ENCODE data around the gene CLSTN2. TPM values are rescaled to one million over a fixed set of nuclear protein-coding genes. Genes with fewer than 3 reads are reported as not detected.

Gene CLSTN2
- total and polyA plus RNA-seq, 2 donors from 2014 or later: 2.0 to 12.0 TPM

DNA sequence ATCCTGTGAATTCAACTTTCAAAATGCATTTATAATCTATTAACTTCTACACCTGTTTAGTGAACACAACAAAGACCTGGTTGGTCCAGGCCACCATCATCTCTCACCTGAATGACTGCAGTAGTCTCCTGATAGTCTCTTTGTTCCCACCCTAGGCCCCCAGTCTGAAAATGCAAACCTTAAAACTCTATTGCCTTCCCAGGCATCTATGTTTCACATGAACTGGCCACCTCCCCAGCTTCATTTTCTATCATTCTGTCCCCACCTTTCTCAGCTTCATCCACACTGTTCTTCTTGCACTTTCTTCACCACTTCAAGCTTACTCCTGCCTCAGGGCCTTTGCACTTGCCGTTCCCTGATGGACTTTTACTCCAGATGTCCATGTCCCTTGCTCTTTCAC lies 45.0 kb downstream of the CLSTN2 start:
- DNase-seq (no peak), FAIRE-seq (no peak)
- no peak overlapping the region for H3K4me3 ChIP-seq (ENCODE audit: low read length in 3 of 3)
- H3K27me3 ChIP-seq (ENCODE audit: control insufficient read depth, insufficient read depth, low read length): no peaks in the 10 kb centered on the region
- no peaks in the 10 kb centered on the region for H3K36me3 ChIP-seq (ENCODE audit: control insufficient read depth in 2 of 3, insufficient read depth in 3 of 3, low read length in 3 of 3)
- H3K9ac ChIP-seq (ENCODE audit: low read length in 3 of 3): no peak overlapping the region
- no peak for TF ChIP-seq CTCF (IDR thresholded peaks at IDR 0.05; ENCODE audit: borderline replicate concordance, extremely low read depth, insufficient read depth)
- intact Hi-C loops (cut with DNase I): no loop called here
- H3K27ac ChIP-seq (ENCODE audit: low read depth in 2 of 2, low read length in 2 of 2): no peak overlapping the region
- no peaks in the 10 kb centered on the region for H3K4me1 ChIP-seq (ENCODE audit: control insufficient read depth in 2 of 3, insufficient read depth in 2 of 3, low read depth in 1 of 3, low read length in 3 of 3)
- no peaks in the 10 kb centered on the region for H3K9me3 ChIP-seq (ENCODE audit: control insufficient read depth in 2 of 3, insufficient read depth in 1 of 3, low read length in 3 of 3)

- peak in 2 of 5 donors; percentile 9 for DNase-seq
- TF ChIP-seq CTCF (IDR thresholded peaks at IDR 0.05; ENCODE audit: borderline replicate concordance, extremely low read depth, insufficient read depth): no peak
Observed at GRCh38 chr3:139982404-139982803, 47.4 kb downstream of the CLSTN2 start.

DNA sequence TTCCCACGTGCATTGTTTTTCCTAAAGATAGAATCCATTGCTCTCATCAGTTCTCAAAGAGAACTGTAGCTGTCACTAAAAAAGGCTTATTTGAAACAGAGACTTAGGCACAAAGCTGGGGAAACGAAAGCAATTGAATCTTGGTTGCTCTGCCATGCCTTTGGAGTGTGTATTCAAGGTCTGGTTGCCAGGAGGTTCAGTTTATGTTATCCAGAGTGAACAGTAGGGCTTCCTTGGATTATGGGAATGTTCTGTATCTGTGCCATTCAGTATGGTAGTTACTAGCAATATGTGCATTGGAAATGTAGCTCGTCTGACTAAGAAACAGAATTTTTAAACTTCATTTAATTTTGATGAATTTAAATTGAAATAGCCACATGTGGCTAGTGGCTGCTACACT lies 50.6 kb downstream of the CLSTN2 start:
- Histone ChIP-seq H3K4me1 (ENCODE audit: control insufficient read depth in 2 of 3, insufficient read depth in 2 of 3, low read depth in 1 of 3, low read length in 3 of 3) (no peaks in the 10 kb centered on the region), H3K36me3 (ENCODE audit: control insufficient read depth in 2 of 3, insufficient read depth in 3 of 3, low read length in 3 of 3) (no peaks in the 10 kb centered on the region), H3K27me3 (ENCODE audit: control insufficient read depth, insufficient read depth, low read length) (no peaks in the 10 kb centered on the region), H3K4me3 (ENCODE audit: low read length in 3 of 3) (no peak overlapping the region), H3K27ac (ENCODE audit: low read depth in 2 of 2, low read length in 2 of 2) (no peak overlapping the region), H3K9ac (ENCODE audit: low read length in 3 of 3) (no peak overlapping the region), H3K9me3 (ENCODE audit: control insufficient read depth in 2 of 3, insufficient read depth in 1 of 3, low read length in 3 of 3) (no peaks in the 10 kb centered on the region)
- intact Hi-C loops (cut with DNase I): no loop called here
- DNase-seq (no peak), FAIRE-seq (no peak)
- no peak for TF ChIP-seq CTCF (IDR thresholded peaks at IDR 0.05; ENCODE audit: borderline replicate concordance, extremely low read depth, insufficient read depth)

More at GRCh38 chr3:139982404-139982803, 47.4 kb downstream of the CLSTN2 start:
- Histone ChIP-seq H3K4me3 (ENCODE audit: low read length in 3 of 3) (no peak overlapping the region), H3K36me3 (ENCODE audit: control insufficient read depth in 2 of 3, insufficient read depth in 3 of 3, low read length in 3 of 3) (no peaks in the 10 kb centered on the region), H3K4me1 (ENCODE audit: control insufficient read depth in 2 of 3, insufficient read depth in 2 of 3, low read depth in 1 of 3, low read length in 3 of 3) (no peaks in the 10 kb centered on the region), H3K9ac (ENCODE audit: low read length in 3 of 3) (no peak overlapping the region), H3K27ac (ENCODE audit: low read depth in 2 of 2, low read length in 2 of 2) (no peak overlapping the region), H3K9me3 (ENCODE audit: control insufficient read depth in 2 of 3, insufficient read depth in 1 of 3, low read length in 3 of 3) (no peaks in the 10 kb centered on the region), H3K27me3 (ENCODE audit: control insufficient read depth, insufficient read depth, low read length) (no peaks in the 10 kb centered on the region)
- no peak for FAIRE-seq
- intact Hi-C loops (cut with DNase I): no loop called here

DNA sequence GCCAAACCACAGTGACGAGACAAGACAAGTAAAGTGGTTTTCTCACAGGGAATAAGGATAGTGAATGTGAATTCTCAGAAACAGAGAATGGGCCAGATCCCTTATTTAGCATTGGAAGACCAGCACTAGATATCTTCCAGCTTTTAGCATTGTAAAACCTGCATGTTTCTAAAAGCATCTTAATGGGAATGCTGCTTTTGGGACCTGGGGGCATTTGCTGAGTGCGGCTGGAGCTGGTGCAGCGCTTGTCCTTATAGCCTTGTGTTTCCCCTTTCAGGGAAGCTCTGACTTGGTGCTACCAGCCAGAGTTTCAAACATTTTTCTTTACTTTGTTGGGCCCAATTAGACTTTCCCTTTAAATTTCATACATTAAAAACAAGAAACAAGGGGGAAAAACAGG lies 52.9 kb downstream of the CLSTN2 start:
- intact Hi-C loops (cut with DNase I): no loop called here
- H3K4me1 ChIP-seq (ENCODE audit: control insufficient read depth in 2 of 3, insufficient read depth in 2 of 3, low read depth in 1 of 3, low read length in 3 of 3): no peaks in the 10 kb centered on the region
- TF ChIP-seq CTCF (IDR thresholded peaks at IDR 0.05; ENCODE audit: borderline replicate concordance, extremely low read depth, insufficient read depth): no peak
- no peak overlapping the region for H3K4me3 ChIP-seq (ENCODE audit: low read length in 3 of 3)
- H3K36me3 ChIP-seq (ENCODE audit: control insufficient read depth in 2 of 3, insufficient read depth in 3 of 3, low read length in 3 of 3): no peaks in the 10 kb centered on the region
- H3K9me3 ChIP-seq (ENCODE audit: control insufficient read depth in 2 of 3, insufficient read depth in 1 of 3, low read length in 3 of 3): no peaks in the 10 kb centered on the region
- FAIRE-seq (no peak), DNase-seq (no peak)
- H3K27me3 ChIP-seq (ENCODE audit: control insufficient read depth, insufficient read depth, low read length): no peaks in the 10 kb centered on the region
- no peak overlapping the region for H3K27ac ChIP-seq (ENCODE audit: low read depth in 2 of 2, low read length in 2 of 2)
- no peak overlapping the region for H3K9ac ChIP-seq (ENCODE audit: low read length in 3 of 3)

All from kidney (tissue), 14 donors.